Ovary (tissue), 3 donors: Measurements from ENCODE around the gene ADD2.
"Not testable (repeated sequence)": the region's sequence is repeated elsewhere in the genome, so short reads cannot be mapped to it uniquely, and the experiment has no call there.

Source experiments
- POLR2A ChIP-seq: fragments of 450-650 bp; IDR thresholded peaks from one replicate; pipeline ENCODE4 v1.6.1; 2017; ENCODE audit warnings: antibody characterized with exemption, mild to moderate bottlenecking, moderate library complexity
- TF ChIP-seq, protein P1 (sequence below), 3 donors: fragments of 450-650 bp in 2 of 3; fragments of 200-600 bp in 1 of 3; IDR thresholded peaks; one replicate each; pipeline versions ENCODE4 v1.5.1 to v1.8.0; 2016 to 2022; ENCODE audit warnings: antibody characterized with exemption in 3 of 3, mild to moderate bottlenecking in 1 of 3
- donor health status: DM: no; HTN: no; CAD: no.

DNA sequence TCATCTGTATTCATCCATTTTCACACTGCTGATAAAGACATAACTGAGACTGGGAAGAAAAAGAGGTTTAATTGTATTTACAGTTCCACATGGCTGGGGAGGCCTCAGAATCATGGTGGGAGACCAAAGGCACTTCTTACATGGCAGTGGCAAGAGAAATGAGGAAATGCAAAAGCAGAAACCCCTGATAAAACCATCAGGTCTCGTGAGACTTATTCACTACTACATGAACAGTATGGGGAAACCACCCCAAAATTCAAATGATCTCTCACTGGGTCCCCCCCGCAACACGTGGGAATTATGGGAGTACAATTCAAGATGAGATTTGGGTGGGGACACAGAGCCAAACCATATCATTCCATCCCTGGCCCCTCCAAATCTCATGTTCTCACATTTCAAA is 30.0 kb upstream of the ADD2 start:
- TF ChIP-seq, protein P1, sequence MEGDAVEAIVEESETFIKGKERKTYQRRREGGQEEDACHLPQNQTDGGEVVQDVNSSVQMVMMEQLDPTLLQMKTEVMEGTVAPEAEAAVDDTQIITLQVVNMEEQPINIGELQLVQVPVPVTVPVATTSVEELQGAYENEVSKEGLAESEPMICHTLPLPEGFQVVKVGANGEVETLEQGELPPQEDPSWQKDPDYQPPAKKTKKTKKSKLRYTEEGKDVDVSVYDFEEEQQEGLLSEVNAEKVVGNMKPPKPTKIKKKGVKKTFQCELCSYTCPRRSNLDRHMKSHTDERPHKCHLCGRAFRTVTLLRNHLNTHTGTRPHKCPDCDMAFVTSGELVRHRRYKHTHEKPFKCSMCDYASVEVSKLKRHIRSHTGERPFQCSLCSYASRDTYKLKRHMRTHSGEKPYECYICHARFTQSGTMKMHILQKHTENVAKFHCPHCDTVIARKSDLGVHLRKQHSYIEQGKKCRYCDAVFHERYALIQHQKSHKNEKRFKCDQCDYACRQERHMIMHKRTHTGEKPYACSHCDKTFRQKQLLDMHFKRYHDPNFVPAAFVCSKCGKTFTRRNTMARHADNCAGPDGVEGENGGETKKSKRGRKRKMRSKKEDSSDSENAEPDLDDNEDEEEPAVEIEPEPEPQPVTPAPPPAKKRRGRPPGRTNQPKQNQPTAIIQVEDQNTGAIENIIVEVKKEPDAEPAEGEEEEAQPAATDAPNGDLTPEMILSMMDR (IDR thresholded peaks at IDR 0.05), result not testable (repeated sequence)
- TF ChIP-seq POLR2A, result not testable (repeated sequence)
